OCI-LY7 (cell line): Measurements from ENCODE around the gene DIMT1. TPM values are rescaled to one million over a fixed set of nuclear protein-coding genes. Genes with fewer than 3 reads are reported as not detected.

ENCODE experiments used
- BruUV-seq: library from RNA; stranded (reverse); fragments of 400-500 nt; replicated peaks from 2 replicates; lab custom pipeline; 2021; lab: Mats Ljungman, UMichigan
- CTCF ChIA-PET: fragments of 300-600 bp; sonication (Branson Sonifier 250); formaldehyde crosslinking; loops from one replicate; lab custom pipeline; 2022; ENCODE audit warnings: antibody characterized with exemption; ENCODE audit not compliant: unreplicated experiment; lab: Charles Lee
- POLR2A ChIA-PET: fragments of 300-600 bp; sonication (Branson Sonifier 250); formaldehyde crosslinking; loops from one replicate; lab custom pipeline; 2022; ENCODE audit warnings: antibody characterized with exemption; lab: Charles Lee
- DNase-seq: peaks from one replicate; pipeline ENCODE4 v3.0.0-alpha.2; 2015; ENCODE audit warnings: low spot score
- H2AFZ ChIP-seq: fragments of 200-600 bp; sonication (generic), shearing (Covaris generic); 2 replicates; pipeline ENCODE4 v1.6.1; 2014; ENCODE audit warnings: mild to moderate bottlenecking, antibody characterized with exemption, low read length, moderate library complexity
- H3K27ac ChIP-seq: fragments of 200-600 bp; sonication (generic); 2 replicates; pipeline ENCODE4 v1.5.1; 2014; ENCODE audit warnings: mixed run types, low read depth, mild to moderate bottlenecking, moderate library complexity, low read length, inconsistent platforms; ENCODE audit not compliant: poor library complexity, severe bottlenecking
- H3K36me3 ChIP-seq: fragments of 200-600 bp; sonication (generic); 2 replicates; pipeline ENCODE4 v1.6.1; 2014; ENCODE audit warnings: mild to moderate bottlenecking, antibody characterized with exemption, low read length, moderate library complexity, mixed read lengths; ENCODE audit not compliant: insufficient read depth
- H3K4me1 ChIP-seq: fragments of 200-600 bp; sonication (generic); 2 replicates; pipeline ENCODE4 v1.5.1; 2014; ENCODE audit warnings: mild to moderate bottlenecking, low read length; ENCODE audit not compliant: insufficient read depth, poor library complexity, severe bottlenecking
- H3K4me2 ChIP-seq: fragments of 200-600 bp; sonication (generic); 2 replicates; pipeline ENCODE4 v1.6.1; 2014; ENCODE audit warnings: mild to moderate bottlenecking, low read length
- H3K4me3 ChIP-seq: fragments of 200-600 bp; sonication (generic); 2 replicates; pipeline ENCODE4 v1.5.1; 2014; ENCODE audit warnings: mild to moderate bottlenecking, low read depth, low read length; ENCODE audit not compliant: poor library complexity, severe bottlenecking
- H3K79me2 ChIP-seq: fragments of 200-600 bp; sonication (generic); 2 replicates; pipeline ENCODE4 v1.6.1; 2016; ENCODE audit warnings: low read depth, mild to moderate bottlenecking, low read length, moderate library complexity, mixed read lengths; ENCODE audit not compliant: insufficient read depth
- H3K9me2 ChIP-seq: fragments of 200-600 bp; sonication (generic); 2 replicates; pipeline ENCODE4 v1.6.1; 2016; ENCODE audit warnings: mild to moderate bottlenecking, low read length, mixed read lengths; ENCODE audit not compliant: insufficient read depth
- H3K9me3 ChIP-seq: fragments of 200-600 bp; sonication (generic); 2 replicates; pipeline ENCODE4 v1.6.1; 2014; ENCODE audit warnings: mild to moderate bottlenecking, mixed run types, low read length, mixed read lengths
- H4K20me1 ChIP-seq: fragments of 200-600 bp; sonication (generic); 2 replicates; pipeline ENCODE4 v1.6.1; 2014; ENCODE audit warnings: mild to moderate bottlenecking, antibody characterized with exemption, low read length, moderate library complexity, mixed read lengths; ENCODE audit not compliant: insufficient read depth
- EZH2phosphoT487 ChIP-seq: fragments of 200-600 bp; sonication (generic); IDR thresholded peaks from 2 replicates; pipeline ENCODE4 v1.6.1; 2018; ENCODE audit warnings: low read depth, borderline replicate concordance, mild to moderate bottlenecking, mixed run types, antibody characterized with exemption, low read length, moderate library complexity, mixed read lengths
- intact Hi-C: fragments of 100-400 bp; cut with micrococcal nuclease; formaldehyde crosslinking; loops from one replicate; pipeline ENCODE4 v1.10.0; 2022; ENCODE audit not compliant: unreplicated experiment
- total RNA-seq, 2 experiments: library from RNA; depleted of rRNA in 1 of 2; stranded (reverse); fragments of >200 nt in 1 of 2; shearing (Covaris generic) in 1 of 2; gene quantifications; 2 replicates each; pipeline ENCODE4 v1.2.3, GENCODE V29; 2014 to 2022
- TF ChIP-seq, protein P1 (sequence below): fragments of 200-600 bp; sonication (generic); conservative IDR thresholded peaks from 2 replicates; pipeline ENCODE4 v1.5.1; 2014; ENCODE audit warnings: mild to moderate bottlenecking, antibody characterized with exemption, low read length, moderate library complexity, mixed read lengths

DIMT1 gene
- total RNA-seq, 2 experiments from 2014 or later, result 30.1 to 46.4 TPM

DNA sequence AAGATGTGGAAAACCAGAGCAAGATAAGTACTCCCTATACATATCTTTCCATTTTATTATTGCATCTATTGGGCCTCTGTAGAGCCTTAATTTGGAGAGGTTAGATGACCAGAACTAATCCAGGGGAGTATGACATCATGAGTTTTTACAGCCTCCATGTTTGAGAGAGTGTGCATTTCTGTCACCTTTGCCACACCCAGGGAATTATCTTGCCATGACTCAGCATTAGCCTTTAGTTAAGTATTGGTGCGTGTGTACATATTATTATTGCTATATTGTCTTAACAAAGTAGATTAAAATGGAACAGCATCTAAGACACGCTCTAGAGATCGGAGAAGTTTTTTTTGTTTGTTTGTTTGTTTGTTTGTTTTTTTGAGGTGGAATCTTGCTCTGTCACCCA lies 27.6 kb downstream of the DIMT1 start:
- TF ChIP-seq, protein P1, sequence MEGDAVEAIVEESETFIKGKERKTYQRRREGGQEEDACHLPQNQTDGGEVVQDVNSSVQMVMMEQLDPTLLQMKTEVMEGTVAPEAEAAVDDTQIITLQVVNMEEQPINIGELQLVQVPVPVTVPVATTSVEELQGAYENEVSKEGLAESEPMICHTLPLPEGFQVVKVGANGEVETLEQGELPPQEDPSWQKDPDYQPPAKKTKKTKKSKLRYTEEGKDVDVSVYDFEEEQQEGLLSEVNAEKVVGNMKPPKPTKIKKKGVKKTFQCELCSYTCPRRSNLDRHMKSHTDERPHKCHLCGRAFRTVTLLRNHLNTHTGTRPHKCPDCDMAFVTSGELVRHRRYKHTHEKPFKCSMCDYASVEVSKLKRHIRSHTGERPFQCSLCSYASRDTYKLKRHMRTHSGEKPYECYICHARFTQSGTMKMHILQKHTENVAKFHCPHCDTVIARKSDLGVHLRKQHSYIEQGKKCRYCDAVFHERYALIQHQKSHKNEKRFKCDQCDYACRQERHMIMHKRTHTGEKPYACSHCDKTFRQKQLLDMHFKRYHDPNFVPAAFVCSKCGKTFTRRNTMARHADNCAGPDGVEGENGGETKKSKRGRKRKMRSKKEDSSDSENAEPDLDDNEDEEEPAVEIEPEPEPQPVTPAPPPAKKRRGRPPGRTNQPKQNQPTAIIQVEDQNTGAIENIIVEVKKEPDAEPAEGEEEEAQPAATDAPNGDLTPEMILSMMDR, result no peak
- no peak for TF ChIP-seq EZH2phosphoT487
- intact Hi-C loops, result no loop called here
- Histone ChIP-seq H3K4me1 (no peaks in the 10 kb centered on the region), H2AFZ (no peak overlapping the region), H3K4me2 (no peak overlapping the region), H3K79me2 (no peaks in the 10 kb centered on the region), H4K20me1 (no peaks in the 10 kb centered on the region), H3K9me2 (no peaks in the 10 kb centered on the region), H3K27ac (no peak overlapping the region), H3K36me3 (peaks cover 94% of the 10 kb centered on the region), H3K9me3 (no peaks in the 10 kb centered on the region), H3K4me3 (no peak overlapping the region)
- no TSS peak for BruUV-seq
- DNase-seq, result no peak
- ChIA-PET POLR2A (interaction anchor here (0.7 kb wide), 1 partner anchor 166 kb away, joined by 3 read pairs; no protein-coding TSS in a partner anchor), CTCF (no interaction called here)

DNA sequence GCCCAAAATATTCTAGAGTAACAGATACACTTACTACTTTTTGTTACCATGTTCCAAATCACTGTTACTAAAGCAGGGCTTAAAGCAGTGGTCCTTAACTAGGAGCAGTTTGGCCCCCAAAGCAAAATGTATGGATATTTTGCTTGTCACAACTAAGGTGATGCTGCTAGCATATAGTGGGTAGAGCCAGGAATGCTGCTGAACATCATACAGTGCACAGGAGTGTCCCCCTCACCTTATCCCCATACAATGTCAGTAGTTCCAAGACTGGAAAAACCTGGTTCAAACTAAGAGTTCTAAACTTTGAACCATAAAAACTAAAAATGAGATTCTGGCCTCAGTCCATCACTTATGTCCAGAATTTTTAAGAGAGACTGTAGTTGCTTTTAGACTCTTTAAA lies 28.1 kb downstream of the DIMT1 start:
- BruUV-seq, result no TSS peak
- no peaks in the 10 kb centered on the region for H3K9me3 ChIP-seq
- no peak overlapping the region for H2AFZ ChIP-seq
- intact Hi-C loops, result no loop called here
- CTCF ChIA-PET, result no interaction called here
- no peak overlapping the region for H3K4me2 ChIP-seq
- no peaks in the 10 kb centered on the region for H3K9me2 ChIP-seq
- no peaks in the 10 kb centered on the region for H3K79me2 ChIP-seq
- H3K4me3 ChIP-seq, result no peak overlapping the region
- TF ChIP-seq EZH2phosphoT487, result no peak
- TF ChIP-seq, protein P1, result no peak
- DNase-seq, result no peak
- POLR2A ChIA-PET, result no interaction called here
- H4K20me1 ChIP-seq, result no peaks in the 10 kb centered on the region
- peaks cover 94% of the 10 kb centered on the region for H3K36me3 ChIP-seq
- H3K27ac ChIP-seq, result no peak overlapping the region
- no peaks in the 10 kb centered on the region for H3K4me1 ChIP-seq

- intact Hi-C loops, result no loop called here
- CTCF ChIA-PET, result no interaction called here
Measured at GRCh38 chr5:62374090-62374489, 29.6 kb downstream of the DIMT1 start.

More at GRCh38 chr5:62374090-62374489, 29.6 kb downstream of the DIMT1 start:
- Histone ChIP-seq H3K4me1 (no peaks in the 10 kb centered on the region), H3K36me3 (peaks cover 92% of the 10 kb centered on the region), H3K9me3 (no peaks in the 10 kb centered on the region), H4K20me1 (no peaks in the 10 kb centered on the region), H2AFZ (no peak overlapping the region), H3K27ac (no peak overlapping the region), H3K79me2 (no peaks in the 10 kb centered on the region), H3K4me3 (no peak overlapping the region), H3K4me2 (no peak overlapping the region), H3K9me2 (no peaks in the 10 kb centered on the region)
- BruUV-seq, result no TSS peak
- TF ChIP-seq, protein P1, result no peak
- TF ChIP-seq EZH2phosphoT487, result no peak
- POLR2A ChIA-PET, result no interaction called here
- DNase-seq, result no peak
